IMR-90 (cell line): ENCODE data around the gene AMPD3. TPM values are rescaled to one million over a fixed set of nuclear protein-coding genes. Genes with fewer than 3 reads are reported as not detected.

Experiments used
- ATAC-seq: fragments of 200-7000 bp; cut with Tn5 transposase; 2 replicates; pipeline ENCODE4 v1.9.1; 2020; ENCODE audit warnings: low read depth, mild to moderate bottlenecking, moderate library complexity
- BruUV-seq: library from RNA; stranded (reverse); fragments of 400-500 nt; replicated peaks from 2 replicates; lab custom pipeline; 2021; lab: Mats Ljungman, UMichigan
- CTCF ChIA-PET: fragments of 300-600 bp; formaldehyde crosslinking; extraction: SDS; loops from one replicate; lab custom pipeline; 2021; ENCODE audit warnings: antibody characterized with exemption; lab: Yijun Ruan, JAX
- POLR2A ChIA-PET: fragments of 300-600 bp; sonication (Branson Sonifier 250); formaldehyde crosslinking; loops from one replicate; lab custom pipeline; 2022; ENCODE audit warnings: antibody characterized with exemption; ENCODE audit not compliant: unreplicated experiment; lab: Charles Lee
- DNase-seq: peaks from one replicate; pipeline ENCODE4 v3.0.0; 2013
- H2AFZ ChIP-seq: replicated peaks from 2 replicates; pipeline ENCODE3; 2013; ENCODE audit warnings: low read length, mild to moderate bottlenecking; ENCODE audit not compliant: poor library complexity
- H2AK5ac ChIP-seq: 2 replicates; pipeline ENCODE4 v1.6.1; 2013; ENCODE audit warnings: low read depth, low read length, inconsistent platforms
- H2AK9ac ChIP-seq: replicated peaks from 2 replicates; pipeline ENCODE3; 2013; ENCODE audit warnings: mild to moderate bottlenecking, low read depth, low read length, moderate library complexity; ENCODE audit not compliant: poor library complexity
- H2BK120ac ChIP-seq: 2 replicates; pipeline ENCODE4 v1.6.1; 2013; ENCODE audit warnings: low read depth, low read length, inconsistent platforms
- H2BK15ac ChIP-seq: 3 replicates; pipeline ENCODE4 v1.6.1; 2013; ENCODE audit warnings: low read depth, low read length, inconsistent platforms
- H2BK20ac ChIP-seq: 2 replicates; pipeline ENCODE4 v1.6.1; 2013; ENCODE audit warnings: low read depth, mild to moderate bottlenecking, inconsistent platforms, low read length, moderate library complexity
- H2BK5ac ChIP-seq: 2 replicates; pipeline ENCODE4 v1.6.1; 2013; ENCODE audit warnings: mild to moderate bottlenecking, low read depth, low read length, inconsistent platforms; ENCODE audit not compliant: poor library complexity, severe bottlenecking
- H3K14ac ChIP-seq: replicated peaks from 2 replicates; pipeline ENCODE4 v1.6.1; 2013; ENCODE audit warnings: low read depth, low read length, inconsistent platforms
- H3K18ac ChIP-seq: 2 replicates; pipeline ENCODE4 v1.6.1; 2013; ENCODE audit warnings: low read depth, low read length, control low read depth
- H3K23ac ChIP-seq: 2 replicates; pipeline ENCODE4 v1.6.1; 2013; ENCODE audit warnings: low read depth, low read length, inconsistent platforms
- H3K27ac ChIP-seq: 2 replicates; pipeline ENCODE4 v1.5.1; 2013; ENCODE audit warnings: mild to moderate bottlenecking, control low read depth, low read length; ENCODE audit not compliant: insufficient read depth
- H3K27me3 ChIP-seq: 2 replicates; pipeline ENCODE4 v1.6.1; 2013; ENCODE audit warnings: low read length; ENCODE audit not compliant: control insufficient read depth, insufficient read depth
- H3K36me3 ChIP-seq: 2 replicates; pipeline ENCODE4 v1.6.1; 2013; ENCODE audit warnings: low read length, mixed read lengths; ENCODE audit not compliant: control insufficient read depth, insufficient read depth
- H3K4ac ChIP-seq: 2 replicates; pipeline ENCODE4 v1.6.1; 2013; ENCODE audit warnings: low read depth, low read length, inconsistent platforms
- H3K4me1 ChIP-seq: 2 replicates; pipeline ENCODE4 v1.6.1; 2013; ENCODE audit warnings: low read length, mixed read lengths; ENCODE audit not compliant: control insufficient read depth, insufficient read depth
- H3K4me2 ChIP-seq: 2 replicates; pipeline ENCODE4 v1.6.1; 2013; ENCODE audit warnings: low read depth, mild to moderate bottlenecking, control low read depth, low read length, moderate library complexity
- H3K4me3 ChIP-seq: 2 replicates; pipeline ENCODE4 v1.5.1; 2013; ENCODE audit warnings: low read depth, mild to moderate bottlenecking, control low read depth, low read length, moderate library complexity; ENCODE audit not compliant: insufficient read depth
- H3K56ac ChIP-seq: 2 replicates; pipeline ENCODE4 v1.6.1; 2013; ENCODE audit warnings: low read length, inconsistent platforms; ENCODE audit not compliant: insufficient read depth; ENCODE audit errors: extremely low read depth
- H3K79me1 ChIP-seq, 2 experiments: 2 replicates each; pipeline ENCODE4 v1.6.1; 2013; ENCODE audit warnings: low read length in 2 of 2, inconsistent platforms in 1 of 2, low read depth in 1 of 2
- H3K9ac ChIP-seq: 2 replicates; pipeline ENCODE4 v1.6.1; 2013; ENCODE audit warnings: low read depth, low read length, control low read depth
- H3K9me1 ChIP-seq: 2 replicates; pipeline ENCODE4 v1.6.1; 2013; ENCODE audit warnings: low read length, inconsistent platforms; ENCODE audit not compliant: insufficient read depth
- H3K9me3 ChIP-seq: 2 replicates; pipeline ENCODE4 v1.6.1; 2013; ENCODE audit warnings: low read length; ENCODE audit not compliant: control insufficient read depth, insufficient read depth
- H4K20me1 ChIP-seq: 2 replicates; pipeline ENCODE4 v1.6.1; 2013; ENCODE audit warnings: low read length, inconsistent platforms; ENCODE audit not compliant: insufficient read depth
- H4K5ac ChIP-seq: 2 replicates; pipeline ENCODE4 v1.6.1; 2013; ENCODE audit warnings: mild to moderate bottlenecking, low read depth, low read length, control low read depth
- H4K8ac ChIP-seq, 2 experiments: 2 replicates each; pipeline ENCODE4 v1.6.1; 2013; ENCODE audit warnings: low read depth in 2 of 2, low read length in 2 of 2, control low read depth in 1 of 2, inconsistent platforms in 1 of 2
- H4K91ac ChIP-seq: 2 replicates; pipeline ENCODE4 v1.6.1; 2013; ENCODE audit warnings: low read depth, low read length, inconsistent platforms; ENCODE audit not compliant: insufficient read depth
- BHLHE40 ChIP-seq: fragments of 150-350 bp; IDR thresholded peaks from 2 replicates; pipeline ENCODE4 v1.6.1; 2016; ENCODE audit warnings: mild to moderate bottlenecking, low read depth, low read length
- CHD1 ChIP-seq: IDR thresholded peaks from 2 replicates; pipeline ENCODE4 v1.6.1; 2012; ENCODE audit warnings: low read depth, low read length, improper control_type of control experiment
- CTCF ChIP-seq: conservative IDR thresholded peaks from 2 replicates; pipeline ENCODE4 v1.5.1; 2012; ENCODE audit warnings: mild to moderate bottlenecking, low read depth, low read length, improper control_type of control experiment
- ELK1 ChIP-seq: fragments of 150-350 bp; IDR thresholded peaks from 2 replicates; pipeline ENCODE4 v1.6.1; 2016; ENCODE audit warnings: low read depth, mild to moderate bottlenecking, low read length, moderate library complexity, borderline replicate concordance
- FOS ChIP-seq: fragments of 150-350 bp; IDR thresholded peaks from 2 replicates; pipeline ENCODE4 v1.6.1; 2016; ENCODE audit warnings: low read depth, low read length
- MAFK ChIP-seq: IDR thresholded peaks from 2 replicates; pipeline ENCODE4 v1.6.1; 2012; ENCODE audit warnings: low read depth, low read length, improper control_type of control experiment
- MAZ ChIP-seq: IDR thresholded peaks from 2 replicates; pipeline ENCODE4 v1.6.1; 2012; ENCODE audit warnings: low read depth, mild to moderate bottlenecking, low read length, improper control_type of control experiment, moderate library complexity, borderline replicate concordance
- MXI1 ChIP-seq: IDR thresholded peaks from 2 replicates; pipeline ENCODE4 v1.6.1; 2012; ENCODE audit warnings: low read depth, mild to moderate bottlenecking, low read length, moderate library complexity, borderline replicate concordance
- NFE2L2 ChIP-seq: fragments of 150-350 bp; IDR thresholded peaks from 2 replicates; pipeline ENCODE4 v1.6.1; 2016; ENCODE audit warnings: low read depth, mild to moderate bottlenecking, low read length
- POLR2A ChIP-seq: IDR thresholded peaks from 2 replicates; pipeline ENCODE4 v1.6.1; 2012; ENCODE audit warnings: mild to moderate bottlenecking, low read depth, low read length
- RCOR1 ChIP-seq: IDR thresholded peaks from 2 replicates; pipeline ENCODE4 v1.6.1; 2012; ENCODE audit warnings: mild to moderate bottlenecking, low read length, improper control_type of control experiment; ENCODE audit not compliant: insufficient replicate concordance
- RFX5 ChIP-seq: IDR thresholded peaks from 2 replicates; pipeline ENCODE4 v1.8.0; 2012; ENCODE audit warnings: low read depth, mild to moderate bottlenecking, low read length, moderate library complexity
- SMC3 ChIP-seq: fragments of 150-350 bp; IDR thresholded peaks from 2 replicates; pipeline ENCODE4 v1.6.1; 2016; ENCODE audit warnings: low read depth, mild to moderate bottlenecking, antibody characterized with exemption, low read length, moderate library complexity
- USF2 ChIP-seq: fragments of 150-350 bp; IDR thresholded peaks from 2 replicates; pipeline ENCODE4 v1.6.1; 2017; ENCODE audit warnings: mild to moderate bottlenecking, antibody characterized with exemption, low read length, low read depth
- WGBS, 2 experiments: methylation state at CpG; one replicate each; pipeline versions ENCODE4 v1.1.5 to v1.1.7; 2013; ENCODE audit warnings: missing lambda C conversion rate in 2 of 2; ENCODE audit not compliant: insufficient read length in 1 of 2; ENCODE audit errors: extremely low coverage in 2 of 2; 5-methylcytosine and 5-hydroxymethylcytosine counted together
- dilution Hi-C: fragments of 300-500 bp; cut with HindIII; formaldehyde crosslinking; loops from one replicate; pipeline ENCODE4 v1.14.3; 2018; ENCODE audit warnings: low sequenced_read_pairs; ENCODE audit not compliant: unreplicated experiment
- in situ Hi-C: fragments of 300-500 bp; cut with MboI; formaldehyde crosslinking; loops from 3 replicates; pipeline ENCODE4 v1.14.3; 2019; ENCODE audit warnings: low sequenced_read_pairs, inconsistent platforms, mixed read lengths
- intact Hi-C: fragments of 100-400 bp; cut with micrococcal nuclease; formaldehyde crosslinking; loops from 2 replicates; pipeline ENCODE4 v1.10.0; 2022
- polyA plus RNA-seq, 3 experiments: library from polyadenylated mRNA; depleted of rRNA; stranded (reverse); fragments of >200 nt; gene quantifications; 2 replicates each; pipeline ENCODE4 v1.2.3, GENCODE V29; 2012; ENCODE audit warnings: low replicate concordance in 1 of 3
- total RNA-seq: library from RNA; depleted of rRNA; stranded (reverse); fragments of >200 nt; gene quantifications from 2 replicates; pipeline ENCODE4 v1.2.3, GENCODE V29; 2012

AMPD3 gene
- total and polyA plus RNA-seq, 2 of the 4 experiments (the other 2 are of a cell fraction): 8.6 to 12.1 TPM

- Histone ChIP-seq H4K20me1 (no peaks in the 10 kb centered on the region), H3K9ac (no peak overlapping the region), H3K9me1 (peaks cover 16% of the 10 kb centered on the region), H4K5ac (no peak overlapping the region), H2BK20ac (no peak overlapping the region), H3K14ac (no peak overlapping the region), H2BK5ac (no peak overlapping the region), H2BK15ac (no peak overlapping the region), H4K8ac (no peak overlapping the region), H3K79me1 (peaks cover 0 to 5% of the 10 kb centered on the region in 2 experiments; a peak in 2 of 4 replicates), H2AFZ (no peak overlapping the region), H3K9me3 (no peaks in the 10 kb centered on the region), H2AK9ac (no peak overlapping the region), H4K91ac (no peak overlapping the region), H3K4me2 (no peak overlapping the region), H3K18ac (no peak overlapping the region), H2AK5ac (no peak overlapping the region), H3K4me3 (no peak overlapping the region), H2BK120ac (no peak overlapping the region), H3K27me3 (no peaks in the 10 kb centered on the region), H3K56ac (no peak overlapping the region), H3K27ac (no peak overlapping the region), H3K23ac (no peak overlapping the region), H3K4me1 (no peaks in the 10 kb centered on the region), H3K36me3 (peaks cover 73% of the 10 kb centered on the region), H3K4ac (no peak overlapping the region)
- no peak for ATAC-seq
- BruUV-seq: no TSS peak
- in situ Hi-C loops: no loop called here
- POLR2A ChIA-PET: no interaction called here
- intact Hi-C loops: no loop called here
- WGBS, 2 experiments: 87% methylated on average over 2 of the region's 6 CpGs; no CpG with 5 or more reads in 1 of the 2 experiments
- TF ChIP-seq SMC3 (no peak), USF2 (no peak), RCOR1 (no peak), MXI1 (no peak), CHD1 (no peak), ELK1 (no peak), BHLHE40 (no peak), CTCF (no peak), RFX5 (no peak), MAZ (no peak), FOS (no peak), POLR2A (no peak), MAFK (no peak), NFE2L2 (no peak)
- DNase-seq: no peak
- CTCF ChIA-PET: no interaction called here
- dilution Hi-C loops: loop anchor here (25.0 kb wide), 1 partner anchor 235 kb away; no protein-coding TSS in a partner anchor
These were observed 47.1 kb downstream of the AMPD3 start for GRCh38 chr11:10502065-10502680.
